ENCODE results near the gene GEMIN2. TPM values are rescaled to one million over a fixed set of nuclear protein-coding genes. Genes with fewer than 3 reads are reported as not detected.

Gene GEMIN2
- polyA plus RNA-seq, 1 of the 3 experiments (the other 2 are of a cell fraction): 13.2 TPM

DNA sequence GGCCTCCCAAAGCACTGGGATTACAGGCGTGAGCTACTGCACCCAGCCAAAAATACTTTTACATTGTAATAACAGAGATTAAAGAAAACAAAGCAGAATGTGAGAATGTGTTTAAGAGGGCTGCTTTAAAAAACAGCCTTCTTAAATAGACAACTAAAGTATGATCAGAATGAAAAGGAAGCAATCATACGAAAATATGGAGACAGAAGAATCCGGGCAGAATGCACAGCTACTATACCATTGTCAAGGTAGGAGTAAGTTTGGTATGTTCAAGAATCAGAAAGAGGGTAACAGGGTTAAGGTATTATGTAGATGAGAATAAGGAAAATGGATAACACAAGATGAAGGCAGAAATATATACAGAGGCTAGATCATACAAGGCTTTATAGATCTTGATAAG is 19.6 kb upstream of the GEMIN2 start:
- WGBS (ENCODE audit: low lambda C conversion rate): 94% methylated on average over 3 of the region's 3 CpGs
- Histone ChIP-seq H3K4me2 (no peak overlapping the region), H2AFZ (ENCODE audit: low read depth) (no peak overlapping the region), H3K9me2 (no peaks in the 10 kb centered on the region), H3K4me1 (ENCODE audit: control insufficient read depth in 1 of 2, insufficient read depth in 2 of 2, low read depth in 1 of 2, low read length in 1 of 2) (no peaks in the 10 kb centered on the region), H3K27ac (ENCODE audit: low read depth in 2 of 2, low read length in 1 of 2) (no peak overlapping the region), H3K36me3 (replicated peaks in 1 of 2; ENCODE audit: control insufficient read depth in 1 of 2, insufficient read depth in 2 of 2, low read length in 1 of 2) (peaks cover 17 to 28% of the 10 kb centered on the region in 2 experiments), H3K79me2 (ENCODE audit: insufficient read depth) (peaks cover 55% of the 10 kb centered on the region), H3F3A (replicated peaks; ENCODE audit: insufficient read depth) (no peaks in the 10 kb centered on the region), H3K9ac (no peak overlapping the region), H3K27me3 (ENCODE audit: insufficient read depth) (no peaks in the 10 kb centered on the region), H4K20me1 (ENCODE audit: insufficient read depth) (peaks cover 17% of the 10 kb centered on the region), H3K9me3 (no peaks in the 10 kb centered on the region), H3K4me3 (ENCODE audit: low read depth in 2 of 2, low read length in 1 of 2) (no peak overlapping the region)
- DNase-seq: no peak
- CTCF ChIA-PET: interaction anchor here (1.2 kb wide), 1 partner anchor 8 kb away, joined by 3 read pairs; no protein-coding TSS in a partner anchor
- POLR2A ChIA-PET: no interaction called here
- TF ChIP-seq JUND (IDR thresholded peaks at IDR 0.05): no peak
- TF ChIP-seq NFIC (IDR thresholded peaks at IDR 0.05; ENCODE audit: borderline replicate concordance): no peak
- no peak for TF ChIP-seq RCOR1 (IDR thresholded peaks at IDR 0.05; ENCODE audit: low read length)
- TF ChIP-seq, protein P1, sequence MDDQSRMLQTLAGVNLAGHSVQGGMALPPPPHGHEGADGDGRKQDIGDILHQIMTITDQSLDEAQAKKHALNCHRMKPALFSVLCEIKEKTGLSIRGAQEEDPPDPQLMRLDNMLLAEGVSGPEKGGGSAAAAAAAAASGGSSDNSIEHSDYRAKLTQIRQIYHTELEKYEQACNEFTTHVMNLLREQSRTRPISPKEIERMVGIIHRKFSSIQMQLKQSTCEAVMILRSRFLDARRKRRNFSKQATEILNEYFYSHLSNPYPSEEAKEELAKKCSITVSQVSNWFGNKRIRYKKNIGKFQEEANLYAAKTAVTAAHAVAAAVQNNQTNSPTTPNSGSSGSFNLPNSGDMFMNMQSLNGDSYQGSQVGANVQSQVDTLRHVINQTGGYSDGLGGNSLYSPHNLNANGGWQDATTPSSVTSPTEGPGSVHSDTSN (IDR thresholded peaks at IDR 0.05): no peak
- no peak for TF ChIP-seq TEAD4 (IDR thresholded peaks at IDR 0.05; ENCODE audit: borderline replicate concordance, insufficient read depth)
- no peak for TF ChIP-seq ELF1 (IDR thresholded peaks at IDR 0.05)
- TF ChIP-seq, protein P2, sequence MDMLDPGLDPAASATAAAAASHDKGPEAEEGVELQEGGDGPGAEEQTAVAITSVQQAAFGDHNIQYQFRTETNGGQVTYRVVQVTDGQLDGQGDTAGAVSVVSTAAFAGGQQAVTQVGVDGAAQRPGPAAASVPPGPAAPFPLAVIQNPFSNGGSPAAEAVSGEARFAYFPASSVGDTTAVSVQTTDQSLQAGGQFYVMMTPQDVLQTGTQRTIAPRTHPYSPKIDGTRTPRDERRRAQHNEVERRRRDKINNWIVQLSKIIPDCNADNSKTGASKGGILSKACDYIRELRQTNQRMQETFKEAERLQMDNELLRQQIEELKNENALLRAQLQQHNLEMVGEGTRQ (IDR thresholded peaks at IDR 0.05; ENCODE audit: borderline replicate concordance, low read depth, low read length): no peak
- TF ChIP-seq, protein P3, sequence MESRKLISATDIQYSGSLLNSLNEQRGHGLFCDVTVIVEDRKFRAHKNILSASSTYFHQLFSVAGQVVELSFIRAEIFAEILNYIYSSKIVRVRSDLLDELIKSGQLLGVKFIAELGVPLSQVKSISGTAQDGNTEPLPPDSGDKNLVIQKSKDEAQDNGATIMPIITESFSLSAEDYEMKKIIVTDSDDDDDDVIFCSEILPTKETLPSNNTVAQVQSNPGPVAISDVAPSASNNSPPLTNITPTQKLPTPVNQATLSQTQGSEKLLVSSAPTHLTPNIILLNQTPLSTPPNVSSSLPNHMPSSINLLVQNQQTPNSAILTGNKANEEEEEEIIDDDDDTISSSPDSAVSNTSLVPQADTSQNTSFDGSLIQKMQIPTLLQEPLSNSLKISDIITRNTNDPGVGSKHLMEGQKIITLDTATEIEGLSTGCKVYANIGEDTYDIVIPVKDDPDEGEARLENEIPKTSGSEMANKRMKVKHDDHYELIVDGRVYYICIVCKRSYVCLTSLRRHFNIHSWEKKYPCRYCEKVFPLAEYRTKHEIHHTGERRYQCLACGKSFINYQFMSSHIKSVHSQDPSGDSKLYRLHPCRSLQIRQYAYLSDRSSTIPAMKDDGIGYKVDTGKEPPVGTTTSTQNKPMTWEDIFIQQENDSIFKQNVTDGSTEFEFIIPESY (IDR thresholded peaks at IDR 0.05; ENCODE audit: borderline replicate concordance, low read depth): no peak
- TF ChIP-seq, protein P4, sequence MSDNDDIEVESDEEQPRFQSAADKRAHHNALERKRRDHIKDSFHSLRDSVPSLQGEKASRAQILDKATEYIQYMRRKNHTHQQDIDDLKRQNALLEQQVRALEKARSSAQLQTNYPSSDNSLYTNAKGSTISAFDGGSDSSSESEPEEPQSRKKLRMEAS (IDR thresholded peaks at IDR 0.05; ENCODE audit: low read depth): no peak
- no peak for TF ChIP-seq FOSL2 (IDR thresholded peaks at IDR 0.05; ENCODE audit: borderline replicate concordance, low read depth)
- TF ChIP-seq, protein P5, sequence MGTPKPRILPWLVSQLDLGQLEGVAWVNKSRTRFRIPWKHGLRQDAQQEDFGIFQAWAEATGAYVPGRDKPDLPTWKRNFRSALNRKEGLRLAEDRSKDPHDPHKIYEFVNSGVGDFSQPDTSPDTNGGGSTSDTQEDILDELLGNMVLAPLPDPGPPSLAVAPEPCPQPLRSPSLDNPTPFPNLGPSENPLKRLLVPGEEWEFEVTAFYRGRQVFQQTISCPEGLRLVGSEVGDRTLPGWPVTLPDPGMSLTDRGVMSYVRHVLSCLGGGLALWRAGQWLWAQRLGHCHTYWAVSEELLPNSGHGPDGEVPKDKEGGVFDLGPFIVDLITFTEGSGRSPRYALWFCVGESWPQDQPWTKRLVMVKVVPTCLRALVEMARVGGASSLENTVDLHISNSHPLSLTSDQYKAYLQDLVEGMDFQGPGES (IDR thresholded peaks at IDR 0.05; ENCODE audit: low read depth, low read length): no peak
- no peak for TF ChIP-seq RXRA (IDR thresholded peaks at IDR 0.05; ENCODE audit: borderline replicate concordance, low read depth)
- no peak for TF ChIP-seq POLR2AphosphoS5 (IDR thresholded peaks at IDR 0.05; ENCODE audit: low read depth, low read length)

Measured in SK-N-SH (cell line).